Progenitor cell of endocrine pancreas (in vitro differentiated cells): ENCODE results near the gene TXN. TPM values are rescaled to one million over a fixed set of nuclear protein-coding genes. Genes with fewer than 3 reads are reported as not detected.
"Not testable (repeated sequence)": the region's sequence is repeated elsewhere in the genome, so short reads cannot be mapped to it uniquely, and the experiment has no call there.

Experiments used
- DNase-seq: peaks from one replicate; pipeline ENCODE4 v3.0.0; 2021; ENCODE audit warnings: low spot score; ENCODE audit not compliant: unreplicated experiment
- H3K27ac Mint-ChIP-seq: 2 replicates; pipeline ENCODE4 v1.8.0; 2021; ENCODE audit warnings: mild to moderate bottlenecking, moderate library complexity, mixed read lengths
- H3K27me3 Mint-ChIP-seq: 2 replicates; pipeline ENCODE4 v1.8.0; 2021; ENCODE audit warnings: mixed read lengths
- H3K36me3 Mint-ChIP-seq: 2 replicates; pipeline ENCODE4 v1.8.0; 2022; ENCODE audit warnings: mixed read lengths; ENCODE audit not compliant: insufficient read depth
- H3K4me1 Mint-ChIP-seq: 2 replicates; pipeline ENCODE4 v1.8.0; 2021; ENCODE audit warnings: low read depth, mixed read lengths
- H3K4me3 Mint-ChIP-seq: 2 replicates; pipeline ENCODE4 v1.8.0; 2021; ENCODE audit warnings: low read depth, mild to moderate bottlenecking, moderate library complexity, mixed read lengths
- H3K9me3 Mint-ChIP-seq: 2 replicates; pipeline ENCODE4 v1.8.0; 2021; ENCODE audit warnings: low read depth, mixed read lengths
- CTCF ChIP-seq: fragments of 200-600 bp; sonication (generic); IDR thresholded peaks from one replicate; pipeline ENCODE4 v1.5.0; 2021; ENCODE audit warnings: antibody characterized with exemption, mild to moderate bottlenecking; ENCODE audit not compliant: unreplicated experiment
- total RNA-seq: library from RNA; stranded (reverse); gene quantifications from 2 replicates; pipeline ENCODE4 v1.2.1, GENCODE V29; 2021

Gene TXN
- total RNA-seq, 1 donor from 2014 or later: 130 TPM

- Mint-ChIP-seq H3K4me3 (no peak overlapping the region), H3K27me3 (peaks cover 8% of the 10 kb centered on the region), H3K4me1 (peaks cover 27% of the 10 kb centered on the region), H3K9me3 (no peaks in the 10 kb centered on the region), H3K36me3 (peaks cover 4% of the 10 kb centered on the region), H3K27ac (no peak overlapping the region)
- TF ChIP-seq CTCF: no peak
- DNase-seq: no peak
These were observed 3.7 kb downstream of the TXN start for GRCh38 chr9:110252509-110253139.

- not testable (repeated sequence) for H3K27ac Mint-ChIP-seq, H3K27me3 Mint-ChIP-seq, H3K9me3 Mint-ChIP-seq, H3K4me3 Mint-ChIP-seq, DNase-seq, H3K36me3 Mint-ChIP-seq
- H3K4me1 Mint-ChIP-seq: peaks cover 19% of the 10 kb centered on the region
These were observed 4.5 kb downstream of the TXN start for GRCh38 chr9:110251770-110252169.

GRCh38 chr9:110251212-110251611, 5.1 kb downstream of the TXN start:
- Mint-ChIP-seq H3K4me3 (no peak overlapping the region), H3K27ac (peak overlapping the region; percentile 60)
- TF ChIP-seq CTCF: no peak

GRCh38 chr9:110249603-110250002, 6.7 kb downstream of the TXN start:
- peaks cover 13% of the 10 kb centered on the region for H3K4me1 Mint-ChIP-seq
- no peaks in the 10 kb centered on the region for H3K9me3 Mint-ChIP-seq
- H3K27ac Mint-ChIP-seq: no peak overlapping the region
- no peak for DNase-seq
- H3K4me3 Mint-ChIP-seq: no peak overlapping the region
- TF ChIP-seq CTCF: no peak
- H3K27me3 Mint-ChIP-seq: no peaks in the 10 kb centered on the region
- H3K36me3 Mint-ChIP-seq: peaks cover 9% of the 10 kb centered on the region

More at GRCh38 chr9:110251212-110251611, 5.1 kb downstream of the TXN start:
- DNase-seq: no peak
- Mint-ChIP-seq H3K4me1 (peaks cover 19% of the 10 kb centered on the region), H3K36me3 (peaks cover 8% of the 10 kb centered on the region), H3K27me3 (no peaks in the 10 kb centered on the region), H3K9me3 (no peaks in the 10 kb centered on the region)

- Mint-ChIP-seq H3K9me3 (no peaks in the 10 kb centered on the region), H3K27me3 (no peaks in the 10 kb centered on the region), H3K27ac (no peak overlapping the region), H3K4me1 (peaks cover 7% of the 10 kb centered on the region), H3K36me3 (peaks cover 11% of the 10 kb centered on the region), H3K4me3 (no peak overlapping the region)
- no peak for DNase-seq
- no peak for TF ChIP-seq CTCF
These were observed 7.9 kb downstream of the TXN start for GRCh38 chr9:110248361-110248760.

- TF ChIP-seq CTCF: no peak
- H3K4me1 Mint-ChIP-seq: peaks cover 2% of the 10 kb centered on the region
- H3K27ac Mint-ChIP-seq: peak overlapping the region; percentile 37
- peaks cover 12% of the 10 kb centered on the region for H3K36me3 Mint-ChIP-seq
- H3K9me3 Mint-ChIP-seq: no peaks in the 10 kb centered on the region
- H3K4me3 Mint-ChIP-seq: no peak overlapping the region
- H3K27me3 Mint-ChIP-seq: no peaks in the 10 kb centered on the region
- no peak for DNase-seq
These were observed 10.1 kb downstream of the TXN start for GRCh38 chr9:110246214-110246613.
